KBM-7 (cell line): ENCODE measurements around the gene BEX1.

ENCODE experiments used
- DNase-seq: peaks from one replicate; pipeline ENCODE4 v3.0.0-alpha.2; 2015
- in situ Hi-C: fragments of 300-500 bp; cut with MboI; formaldehyde crosslinking; loops from 2 replicates; pipeline ENCODE4 v1.14.3; 2020; ENCODE audit warnings: low sequenced_read_pairs, low pct_unique_long_range_greater_than_20kb, mixed read lengths

BEX1 gene

DNA sequence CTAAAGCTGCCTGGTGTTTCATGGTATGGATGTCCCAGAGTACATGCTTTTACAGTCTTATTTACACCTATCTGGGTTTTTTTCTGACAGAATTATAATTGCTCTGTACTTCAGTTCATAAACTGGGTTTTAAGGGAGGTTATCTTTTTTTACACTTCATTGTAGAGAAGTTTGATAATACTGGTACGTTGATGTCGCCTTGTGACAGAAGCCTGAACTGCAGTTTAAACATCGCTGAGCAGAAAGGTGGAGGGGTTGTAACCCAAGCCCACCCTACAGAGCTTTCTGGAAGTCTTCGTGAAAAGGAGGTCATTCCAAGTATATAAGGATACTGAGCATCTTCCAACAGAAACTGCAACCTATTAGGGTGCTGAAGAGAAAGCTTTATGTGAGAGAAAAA is 46.4 kb downstream of the BEX1 start:
- in situ Hi-C loops = no loop called here
- peak; percentile 16 for DNase-seq

DNA sequence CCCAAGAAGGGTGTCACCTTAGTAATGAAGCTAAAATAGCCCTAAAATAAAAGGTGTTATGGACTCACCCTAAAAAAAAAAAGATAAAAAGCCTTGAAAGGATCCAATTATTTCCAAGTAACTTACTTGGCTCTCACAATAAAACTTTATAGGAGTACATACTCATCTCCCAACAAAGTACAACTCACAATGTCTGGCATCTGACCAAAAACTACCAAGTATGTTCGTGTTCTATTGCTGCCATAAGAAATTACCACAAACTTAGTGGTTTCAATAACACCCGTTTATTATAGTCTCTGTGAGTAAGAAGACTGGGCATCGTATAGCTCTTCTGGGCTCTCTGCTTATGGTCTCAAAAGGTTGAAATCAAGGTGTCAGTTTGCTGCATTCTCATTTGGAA is 51.0 kb downstream of the BEX1 start:
- DNase-seq = no peak
- in situ Hi-C loops = no loop called here
